Uterus (tissue), 4 donors: Measurements from ENCODE around the gene SEPHS1. TPM values are rescaled to one million over a fixed set of nuclear protein-coding genes. Genes with fewer than 3 reads are reported as not detected.
A peak's percentile ranks its signal among the peaks of the same experiment; 100 is the strongest.

ENCODE experiments used
- DNase-seq, 2 donors: peaks; one replicate each; pipeline ENCODE4 v3.0.0-alpha.2; 2019 to 2020
- H3K27ac ChIP-seq, 2 donors: fragments of 200-600 bp; sonication (generic); 1 replicate in 1 of 2; 2 replicates in 1 of 2; pipeline ENCODE4 v1.5.1; 2016 to 2018
- H3K27me3 ChIP-seq, 2 donors: fragments of 200-600 bp; sonication (generic); one replicate each; pipeline ENCODE4 v1.5.1; 2018 to 2019; ENCODE audit warnings: control low read depth in 1 of 2
- H3K36me3 ChIP-seq, 2 donors: fragments of 200-600 bp; sonication (generic); one replicate each; pipeline ENCODE4 v1.5.1; 2019; ENCODE audit warnings: control low read depth in 1 of 2
- H3K4me1 ChIP-seq, 2 donors: fragments of 200-600 bp; sonication (generic); one replicate each; pipeline ENCODE4 v1.5.1; 2018 to 2019; ENCODE audit warnings: control low read depth in 1 of 2
- H3K4me3 ChIP-seq, 2 donors: fragments of 200-600 bp; sonication (generic); 1 replicate in 1 of 2; 2 replicates in 1 of 2; pipeline ENCODE4 v1.5.1; 2018 to 2019; ENCODE audit warnings: mild to moderate bottlenecking in 1 of 2
- H3K9me3 ChIP-seq, 2 donors: fragments of 200-600 bp; sonication (generic); one replicate each; pipeline ENCODE4 v1.5.1; 2019; ENCODE audit warnings: control low read depth in 1 of 2
- CTCF ChIP-seq, 4 experiments: fragments of 200-600 bp in 2 of 4; fragments of 450-650 bp in 2 of 4; sonication (generic) in 2 of 4; IDR thresholded peaks; one replicate each; pipeline ENCODE4 v1.5.1; 2016 to 2019; ENCODE audit warnings: antibody characterized with exemption in 4 of 4, mild to moderate bottlenecking in 2 of 4, moderate library complexity in 1 of 4
- POLR2A ChIP-seq, 2 donors: fragments of 450-650 bp; IDR thresholded peaks; one replicate each; pipeline ENCODE4 v1.6.1; 2016; ENCODE audit warnings: antibody characterized with exemption in 2 of 2, mild to moderate bottlenecking in 1 of 2, moderate library complexity in 1 of 2
- intact Hi-C: fragments of 100-400 bp; cut with DNase I; formaldehyde crosslinking; loops from one replicate; pipeline ENCODE4 v1.15.1; 2023; ENCODE audit warnings: low total_unique reads
- total RNA-seq, 4 donors: library from RNA; depleted of rRNA in 3 of 4; stranded (reverse); fragments of >200 nt in 3 of 4; gene quantifications; one replicate each; pipeline versions ENCODE4 v1.1.0 to v1.2.4, GENCODE V29; 2014 to 2023
- donor health status: DM: yes; HTN: yes; CAD: no.

Gene SEPHS1
- total RNA-seq, 4 donors from 2014 or later: 11.2 to 106 (median 34.8) TPM

GRCh38 chr10:13321576-13321975, 26.5 kb downstream of the SEPHS1 start:
- H3K27me3 ChIP-seq: no peaks in the 10 kb centered on the region
- DNase-seq: no peak
- no peaks in the 10 kb centered on the region for H3K4me1 ChIP-seq
- H3K36me3 ChIP-seq: no peaks in the 10 kb centered on the region
- TF ChIP-seq CTCF (IDR thresholded peaks at IDR 0.05) (no peak), POLR2A (IDR thresholded peaks at IDR 0.05) (no peak)
- H3K4me3 ChIP-seq: no peak overlapping the region
- H3K27ac ChIP-seq: no peak overlapping the region
- H3K9me3 ChIP-seq: no peaks in the 10 kb centered on the region
- intact Hi-C loops: no loop called here

DNA sequence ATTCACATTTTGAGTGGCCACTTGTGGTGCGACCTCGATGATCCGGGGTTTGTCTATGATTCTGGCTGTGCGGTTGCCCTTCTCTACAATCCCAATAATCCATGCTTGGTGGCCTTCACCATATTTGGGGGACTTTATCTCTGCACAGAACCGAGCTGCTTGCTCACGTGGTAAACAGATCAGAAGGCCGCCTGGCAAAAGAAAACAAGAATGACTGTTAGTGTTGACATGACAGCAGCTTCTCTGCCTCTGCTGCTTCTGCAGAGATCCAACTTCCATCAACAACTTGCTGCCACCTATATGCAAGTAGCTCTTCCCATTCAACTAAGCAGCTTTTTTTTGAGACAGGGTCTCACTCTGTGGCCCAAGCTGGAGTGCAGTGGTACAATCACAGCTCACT, 28.9 kb downstream of the SEPHS1 start:
- intact Hi-C loops: no loop called here
- H3K27ac ChIP-seq: no peak overlapping the region
- no peak for DNase-seq
- no peak for TF ChIP-seq CTCF (IDR thresholded peaks at IDR 0.05)
- TF ChIP-seq POLR2A (IDR thresholded peaks at IDR 0.05): no peak
- no peak overlapping the region for H3K4me3 ChIP-seq
- no peaks in the 10 kb centered on the region for H3K4me1 ChIP-seq
- H3K36me3 ChIP-seq: no peaks in the 10 kb centered on the region
- H3K9me3 ChIP-seq: no peaks in the 10 kb centered on the region
- no peaks in the 10 kb centered on the region for H3K27me3 ChIP-seq

DNA sequence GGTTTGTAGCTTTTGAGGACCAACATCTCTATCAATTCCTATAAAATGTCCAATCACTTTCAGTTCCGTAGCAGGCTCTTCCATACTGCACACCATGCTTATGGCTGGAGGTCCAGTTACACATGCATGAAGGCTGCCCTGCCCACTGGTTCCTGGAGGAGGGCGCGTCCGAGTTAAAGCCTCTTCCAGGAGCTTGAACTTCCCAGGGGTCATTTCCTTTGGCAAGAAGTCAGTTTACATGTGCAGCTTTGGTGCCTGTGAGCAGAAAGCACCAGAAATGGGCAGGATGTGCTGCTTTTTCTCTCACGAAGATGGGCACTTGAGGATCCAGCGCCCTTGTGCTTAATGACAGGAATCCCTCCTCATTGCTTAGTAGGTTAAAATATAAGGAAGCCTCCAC, 30.6 kb downstream of the SEPHS1 start:
- Histone ChIP-seq H3K4me3 (no peak overlapping the region), H3K27me3 (no peaks in the 10 kb centered on the region), H3K4me1 (no peaks in the 10 kb centered on the region), H3K9me3 (no peaks in the 10 kb centered on the region), H3K36me3 (no peaks in the 10 kb centered on the region), H3K27ac (no peak overlapping the region)
- peak in 1 of 2 donors; percentile 37 for DNase-seq
- intact Hi-C loops: no loop called here
- TF ChIP-seq POLR2A (IDR thresholded peaks at IDR 0.05) (no peak), CTCF (IDR thresholded peaks at IDR 0.05) (no peak)

DNA sequence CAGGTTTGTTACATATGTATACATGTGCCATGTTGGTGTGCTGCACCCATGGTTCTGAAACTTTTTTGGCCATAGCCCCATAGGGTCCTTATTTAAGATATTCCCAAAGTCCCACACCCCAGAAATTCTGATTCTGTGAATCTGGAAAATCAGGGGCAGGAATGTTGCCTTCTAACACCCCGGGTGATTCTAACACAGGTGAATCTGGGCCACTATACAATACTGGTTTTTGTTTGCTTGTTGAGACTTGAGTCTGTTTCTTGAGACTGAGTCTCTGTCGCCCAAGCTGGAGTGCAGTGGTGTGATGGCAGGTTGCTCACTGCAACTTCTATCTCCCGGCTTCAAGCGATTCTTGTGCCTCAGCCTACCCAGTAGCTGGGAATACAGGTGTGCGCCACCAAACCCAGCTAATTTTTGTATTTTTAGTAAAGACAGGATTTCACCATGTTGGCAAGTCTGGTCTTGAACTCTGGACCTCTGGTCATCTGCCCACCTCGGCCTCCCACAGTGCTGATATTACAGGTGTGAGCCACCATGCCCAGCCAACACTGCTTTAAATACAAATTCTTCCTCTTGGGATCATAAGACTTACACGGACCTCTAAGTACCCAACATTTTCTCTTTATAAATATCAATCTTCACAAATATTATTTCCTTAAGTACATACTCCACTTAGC, 31.3 kb downstream of the SEPHS1 start:
- no peaks in the 10 kb centered on the region for H3K4me1 ChIP-seq
- intact Hi-C loops: no loop called here
- no peak for DNase-seq
- no peak for TF ChIP-seq CTCF (IDR thresholded peaks at IDR 0.05)
- TF ChIP-seq POLR2A (IDR thresholded peaks at IDR 0.05): no peak
- no peaks in the 10 kb centered on the region for H3K36me3 ChIP-seq
- no peaks in the 10 kb centered on the region for H3K27me3 ChIP-seq
- H3K9me3 ChIP-seq: no peaks in the 10 kb centered on the region
- no peak overlapping the region for H3K4me3 ChIP-seq
- H3K27ac ChIP-seq: no peak overlapping the region

DNA sequence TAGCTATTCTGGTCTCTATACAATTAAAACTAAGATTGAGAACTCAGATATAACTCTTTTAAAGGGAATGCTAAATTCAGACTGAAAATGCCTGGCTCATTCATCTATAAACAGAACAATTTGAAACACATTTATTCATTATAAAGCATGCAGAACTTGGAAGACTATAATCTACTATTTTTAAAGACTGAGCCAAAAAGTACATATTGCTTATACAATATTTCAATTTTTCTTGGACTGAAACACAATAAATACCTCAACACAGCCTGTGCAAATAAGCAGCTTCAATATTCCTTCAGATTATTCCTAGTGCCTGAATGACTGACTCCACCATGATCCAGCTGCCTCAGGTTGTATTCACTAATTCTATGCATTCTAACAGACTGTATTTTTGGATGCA, 32.7 kb downstream of the SEPHS1 start:
- Histone ChIP-seq H3K9me3 (no peaks in the 10 kb centered on the region), H3K36me3 (no peaks in the 10 kb centered on the region), H3K27me3 (no peaks in the 10 kb centered on the region), H3K4me3 (no peak overlapping the region), H3K27ac (no peak overlapping the region), H3K4me1 (no peaks in the 10 kb centered on the region)
- DNase-seq: no peak
- intact Hi-C loops: no loop called here
- TF ChIP-seq POLR2A (IDR thresholded peaks at IDR 0.05) (no peak), CTCF (IDR thresholded peaks at IDR 0.05) (no peak)
